Left forelimb (tissue), 1 donor: ENCODE data around the gene PPP2R2D.
"Not testable (repeated sequence)": the region's sequence is repeated elsewhere in the genome, so short reads cannot be mapped to it uniquely, and the experiment has no call there.

Experiments used
- DNase-seq: peaks from one replicate; pipeline ENCODE4 v3.0.0-alpha.2; 2018; ENCODE audit warnings: low spot score

PPP2R2D gene

GRCh38 chr10:131908151-131908550, 7.3 kb downstream of the PPP2R2D start:
- no peak for DNase-seq

GRCh38 chr10:131909014-131909808, 8.4 kb downstream of the PPP2R2D start:
- DNase-seq = no peak

GRCh38 chr10:131909929-131910328, 9.1 kb downstream of the PPP2R2D start:
- no peak for DNase-seq

GRCh38 chr10:131910663-131911314, 10.0 kb downstream of the PPP2R2D start:
- DNase-seq = no peak

- no peak for DNase-seq
Observed at GRCh38 chr10:131911451-131911850, 10.6 kb downstream of the PPP2R2D start.

- DNase-seq = no peak
Observed at GRCh38 chr10:131912620-131913019, 11.8 kb downstream of the PPP2R2D start.

GRCh38 chr10:131915484-131915883, 14.7 kb downstream of the PPP2R2D start:
- DNase-seq = no peak

- no peak for DNase-seq
Observed at GRCh38 chr10:131915990-131916766, 15.4 kb downstream of the PPP2R2D start.

- not testable (repeated sequence) for DNase-seq
Observed at GRCh38 chr10:131916767-131917160, 16.0 kb downstream of the PPP2R2D start.

- DNase-seq = not testable (repeated sequence)
Observed at GRCh38 chr10:131917496-131917895, 16.7 kb downstream of the PPP2R2D start.

GRCh38 chr10:131919461-131919860, 18.7 kb downstream of the PPP2R2D start:
- not testable (repeated sequence) for DNase-seq

- DNase-seq = no peak
Observed at GRCh38 chr10:131920151-131920550, 19.3 kb downstream of the PPP2R2D start.

- no peak for DNase-seq
Observed at GRCh38 chr10:131920693-131921092, 19.9 kb downstream of the PPP2R2D start.

GRCh38 chr10:131921184-131921583, 20.4 kb downstream of the PPP2R2D start:
- DNase-seq = no peak

GRCh38 chr10:131923038-131923756, 22.4 kb downstream of the PPP2R2D start:
- no peak for DNase-seq

GRCh38 chr10:131925011-131925649, 24.3 kb downstream of the PPP2R2D start:
- no peak for DNase-seq

- DNase-seq = no peak
Observed at GRCh38 chr10:131925716-131926115, 24.9 kb downstream of the PPP2R2D start.

GRCh38 chr10:131926253-131926652, 25.4 kb downstream of the PPP2R2D start:
- no peak for DNase-seq

- no peak for DNase-seq
Observed at GRCh38 chr10:131926743-131927595, 26.2 kb downstream of the PPP2R2D start.

- no peak for DNase-seq
Observed at GRCh38 chr10:131928248-131929095, 27.7 kb downstream of the PPP2R2D start.
